Neuronal stem cell (in vitro differentiated cells): ENCODE results near the gene KIF25.

Experiments used
- DNase-seq: peaks from one replicate; pipeline ENCODE4 v3.0.0-alpha.2; 2013; ENCODE audit warnings: low spot score
- H2AFZ ChIP-seq: one replicate; pipeline ENCODE4 v1.6.1; 2013; ENCODE audit warnings: mild to moderate bottlenecking, low read length, inconsistent platforms
- H2AK5ac ChIP-seq: 2 replicates; pipeline ENCODE4 v1.6.1; 2013; ENCODE audit warnings: low read depth, mild to moderate bottlenecking, inconsistent platforms, low read length, moderate library complexity, mixed read lengths
- H2BK120ac ChIP-seq: 2 replicates; pipeline ENCODE4 v1.6.1; 2013; ENCODE audit warnings: low read depth, mild to moderate bottlenecking, inconsistent platforms, low read length, moderate library complexity, mixed read lengths
- H2BK12ac ChIP-seq: one replicate; pipeline ENCODE4 v1.6.1; 2013; ENCODE audit warnings: low read length, inconsistent platforms
- H2BK15ac ChIP-seq: 2 replicates; pipeline ENCODE4 v1.6.1; 2013; ENCODE audit warnings: mild to moderate bottlenecking, low read length, inconsistent platforms, mixed read lengths
- H2BK5ac ChIP-seq: one replicate; pipeline ENCODE4 v1.6.1; 2013; ENCODE audit warnings: inconsistent platforms, mild to moderate bottlenecking, low read length, moderate library complexity
- H3K14ac ChIP-seq: one replicate; pipeline ENCODE4 v1.6.1; 2013; ENCODE audit warnings: low read length, inconsistent platforms
- H3K18ac ChIP-seq: 2 replicates; pipeline ENCODE4 v1.6.1; 2013; ENCODE audit warnings: low read length, inconsistent platforms
- H3K23ac ChIP-seq: 2 replicates; pipeline ENCODE4 v1.6.1; 2013; ENCODE audit warnings: low read depth, mild to moderate bottlenecking, mixed read lengths, low read length, inconsistent platforms; ENCODE audit not compliant: poor library complexity
- H3K27ac ChIP-seq: replicated peaks from 3 replicates; pipeline ENCODE4 v1.5.1; 2013; ENCODE audit warnings: low read length, inconsistent platforms
- H3K27me3 ChIP-seq, 3 experiments: 2 replicates each; pipeline ENCODE4 v1.6.1; 2013; ENCODE audit warnings: low read length in 3 of 3, mild to moderate bottlenecking in 2 of 3, inconsistent platforms in 1 of 3, low read depth in 1 of 3, mixed read lengths in 1 of 3, moderate library complexity in 1 of 3; ENCODE audit not compliant: control insufficient read depth in 3 of 3, insufficient read depth in 3 of 3
- H3K36me3 ChIP-seq, 2 donors: replicated peaks in 1 of 2; 2 replicates each; pipeline ENCODE4 v1.6.1; 2013; ENCODE audit warnings: low read length in 2 of 2; ENCODE audit not compliant: control insufficient read depth in 2 of 2, insufficient read depth in 2 of 2
- H3K4ac ChIP-seq: 2 replicates; pipeline ENCODE4 v1.6.1; 2013; ENCODE audit warnings: inconsistent platforms, mild to moderate bottlenecking, low read length, moderate library complexity
- H3K4me1 ChIP-seq, 2 donors: 1 replicate in 1 of 2; 2 replicates in 1 of 2; pipeline ENCODE4 v1.6.1; 2013; ENCODE audit warnings: low read length in 2 of 2, low read depth in 1 of 2; ENCODE audit not compliant: control insufficient read depth in 2 of 2, insufficient read depth in 1 of 2
- H3K4me2 ChIP-seq: one replicate; pipeline ENCODE4 v1.6.1; 2013; ENCODE audit warnings: mild to moderate bottlenecking, low read length, inconsistent platforms; ENCODE audit not compliant: insufficient read depth, poor library complexity, severe bottlenecking
- H3K4me3 ChIP-seq, 2 donors: 2 replicates each; pipeline ENCODE4 v1.5.1; 2013; ENCODE audit warnings: low read length in 2 of 2, mild to moderate bottlenecking in 2 of 2, inconsistent platforms in 1 of 2, moderate library complexity in 1 of 2
- H3K79me1 ChIP-seq: one replicate; pipeline ENCODE4 v1.6.1; 2013; ENCODE audit warnings: low read depth, mild to moderate bottlenecking, inconsistent platforms, low read length, moderate library complexity
- H3K9ac ChIP-seq: one replicate; pipeline ENCODE4 v1.6.1; 2013; ENCODE audit warnings: mild to moderate bottlenecking, low read depth, low read length, inconsistent platforms; ENCODE audit not compliant: poor library complexity
- H3K9me3 ChIP-seq, 2 donors: replicated peaks in 1 of 2; 2 replicates each; pipeline versions ENCODE3 to v1.6.1; 2013; ENCODE audit warnings: low read length in 2 of 2, mild to moderate bottlenecking in 2 of 2, inconsistent platforms in 1 of 2, low read depth in 1 of 2, mixed read lengths in 1 of 2, moderate library complexity in 1 of 2; ENCODE audit not compliant: control insufficient read depth in 2 of 2, insufficient read depth in 1 of 2
- H4K8ac ChIP-seq: one replicate; pipeline ENCODE4 v1.6.1; 2013; ENCODE audit warnings: low read depth, mild to moderate bottlenecking, inconsistent platforms, low read length, moderate library complexity
- H4K91ac ChIP-seq: one replicate; pipeline ENCODE4 v1.6.1; 2013; ENCODE audit warnings: low read length, low read depth, mild to moderate bottlenecking, inconsistent platforms; ENCODE audit not compliant: poor library complexity
- WGBS, 2 donors: extraction: QIAGEN DNeasy Blood & Tissue Kit; methylation state at CpG; one replicate each; pipeline ENCODE4 v1.1.7; 2013; ENCODE audit warnings: missing lambda C conversion rate in 2 of 2, mixed read lengths in 1 of 2; ENCODE audit not compliant: insufficient read length in 2 of 2, insufficient replicate concordance in 1 of 2; ENCODE audit errors: extremely low coverage in 2 of 2; 5-methylcytosine and 5-hydroxymethylcytosine counted together

KIF25 gene

GRCh38 chr6:167987396-167988153 lies 9.9 kb upstream of the KIF25 start:
- no peak overlapping the region for H2BK12ac ChIP-seq
- no peak overlapping the region for H2BK15ac ChIP-seq
- H2BK5ac ChIP-seq, result no peak overlapping the region
- H3K4me2 ChIP-seq, result no peak overlapping the region
- H2AK5ac ChIP-seq, result no peak overlapping the region
- peak overlapping the region; percentile 12 for H3K18ac ChIP-seq
- peak overlapping the region; percentile 2 for H2BK120ac ChIP-seq
- no peaks in the 10 kb centered on the region for H3K36me3 ChIP-seq
- DNase-seq, result no peak
- no peaks in the 10 kb centered on the region for H3K4me1 ChIP-seq
- peaks cover 13 to 17% of the 10 kb centered on the region in 2 donors for H3K9me3 ChIP-seq
- H4K91ac ChIP-seq, result no peak overlapping the region
- H3K27me3 ChIP-seq, result no peaks in the 10 kb centered on the region
- H3K4me3 ChIP-seq, result no peak overlapping the region
- H3K27ac ChIP-seq, result no peak overlapping the region
- H3K14ac ChIP-seq, result no peak overlapping the region
- no peak overlapping the region for H4K8ac ChIP-seq
- H3K23ac ChIP-seq, result no peak overlapping the region
- no peak overlapping the region for H3K4ac ChIP-seq
- H3K79me1 ChIP-seq, result no peaks in the 10 kb centered on the region
- H2AFZ ChIP-seq, result no peak overlapping the region
- H3K9ac ChIP-seq, result no peak overlapping the region
- no CpG with 5 or more reads among the region's 35 CpGs for WGBS, 2 donors

- DNase-seq, result no peak
- H4K91ac ChIP-seq, result no peak overlapping the region
- no peak overlapping the region for H2AFZ ChIP-seq
- H2BK5ac ChIP-seq, result no peak overlapping the region
- no peaks in the 10 kb centered on the region for H3K36me3 ChIP-seq
- no peak overlapping the region for H2BK12ac ChIP-seq
- no peak overlapping the region for H3K23ac ChIP-seq
- no peak overlapping the region for H3K14ac ChIP-seq
- no peak overlapping the region for H3K18ac ChIP-seq
- H3K4me3 ChIP-seq, result no peak overlapping the region
- no CpG with 5 or more reads among the region's 5 CpGs for whole genome bisulfite sequencing, 2 donors
- H3K27ac ChIP-seq, result no peak overlapping the region
- H3K4me2 ChIP-seq, result no peak overlapping the region
- H2AK5ac ChIP-seq, result no peak overlapping the region
- no peaks in the 10 kb centered on the region for H3K27me3 ChIP-seq
- H2BK15ac ChIP-seq, result no peak overlapping the region
- H4K8ac ChIP-seq, result no peak overlapping the region
- H3K9ac ChIP-seq, result no peak overlapping the region
- H3K4ac ChIP-seq, result no peak overlapping the region
- H3K79me1 ChIP-seq, result no peaks in the 10 kb centered on the region
- peaks cover 13 to 17% of the 10 kb centered on the region in 2 donors for H3K9me3 ChIP-seq
- peak overlapping the region; percentile 2 for H2BK120ac ChIP-seq
- H3K4me1 ChIP-seq, result no peaks in the 10 kb centered on the region
Measured at GRCh38 chr6:167988154-167988495, 9.3 kb upstream of the KIF25 start.

GRCh38 chr6:167988945-167989841 lies 8.3 kb upstream of the KIF25 start:
- no peak overlapping the region for H3K9ac ChIP-seq
- H3K14ac ChIP-seq, result no peak overlapping the region
- peak overlapping the region; percentile 81 for H3K18ac ChIP-seq
- no peaks in the 10 kb centered on the region for H3K36me3 ChIP-seq
- H3K23ac ChIP-seq, result peak overlapping the region; percentile 73
- H3K4ac ChIP-seq, result no peak overlapping the region
- H3K27me3 ChIP-seq, result no peaks in the 10 kb centered on the region
- H2BK120ac ChIP-seq, result no peak overlapping the region
- H4K8ac ChIP-seq, result no peak overlapping the region
- H2BK15ac ChIP-seq, result peak overlapping the region; percentile 79
- H3K4me2 ChIP-seq, result no peak overlapping the region
- no peak overlapping the region for H3K27ac ChIP-seq
- no peak overlapping the region for H4K91ac ChIP-seq
- H2BK5ac ChIP-seq, result peak overlapping the region; percentile 84
- H2AFZ ChIP-seq, result no peak overlapping the region
- peak overlapping the region; percentile 86 for H2AK5ac ChIP-seq
- no CpG with 5 or more reads among the region's 36 CpGs for WGBS, 2 donors
- H3K9me3 ChIP-seq, result peaks cover 15% of the 10 kb centered on the region in 2 donors
- H2BK12ac ChIP-seq, result no peak overlapping the region
- no peaks in the 10 kb centered on the region for H3K4me1 ChIP-seq
- DNase-seq, result no peak
- H3K79me1 ChIP-seq, result no peaks in the 10 kb centered on the region
- peak overlapping the region in 1 of 2 donors; percentile 59 for H3K4me3 ChIP-seq
